Aorta (tissue), 5 donors: ENCODE results near the gene MAT2A. TPM values are rescaled to one million over a fixed set of nuclear protein-coding genes. Genes with fewer than 3 reads are reported as not detected.

Source experiments
- ATAC-seq: fragments of 200-7000 bp; cut with Tn5 transposase; one replicate; pipeline ENCODE4 v1.9.1; 2022; ENCODE audit warnings: moderate library complexity; ENCODE audit not compliant: low FRiP score
- DNase-seq, 2 donors: peaks; one replicate each; pipeline ENCODE4 v3.0.0-alpha.2; 2020
- H3K27ac ChIP-seq, 2 donors: one replicate each; pipeline ENCODE4 v1.5.1; 2013; ENCODE audit warnings: low read length in 2 of 2, mild to moderate bottlenecking in 2 of 2, moderate library complexity in 2 of 2, control low read depth in 1 of 2, inconsistent platforms in 1 of 2, low read depth in 1 of 2
- H3K27me3 ChIP-seq, 2 donors: one replicate each; pipeline ENCODE4 v1.6.1; 2013; ENCODE audit warnings: control low read depth in 1 of 2, low read length in 1 of 2, mild to moderate bottlenecking in 1 of 2, moderate library complexity in 1 of 2; ENCODE audit not compliant: insufficient read depth in 2 of 2, control insufficient read depth in 1 of 2
- H3K36me3 ChIP-seq, 2 donors: one replicate each; pipeline ENCODE4 v1.6.1; 2013; ENCODE audit warnings: control low read depth in 1 of 2, low read length in 1 of 2, mild to moderate bottlenecking in 1 of 2; ENCODE audit not compliant: insufficient read depth in 2 of 2, control insufficient read depth in 1 of 2
- H3K4me1 ChIP-seq, 2 donors: one replicate each; pipeline ENCODE4 v1.6.1; 2013; ENCODE audit warnings: low read length in 2 of 2, control low read depth in 1 of 2, mild to moderate bottlenecking in 1 of 2, moderate library complexity in 1 of 2; ENCODE audit not compliant: insufficient read depth in 2 of 2, control insufficient read depth in 1 of 2
- H3K4me3 ChIP-seq, 2 donors: one replicate each; pipeline ENCODE4 v1.5.1; 2013; ENCODE audit warnings: low read length in 2 of 2, control low read depth in 1 of 2, mild to moderate bottlenecking in 1 of 2
- H3K9me3 ChIP-seq: one replicate; pipeline ENCODE4 v1.6.1; 2013; ENCODE audit warnings: mild to moderate bottlenecking, low read length; ENCODE audit not compliant: control insufficient read depth
- WGBS, 2 donors: extraction: QIAGEN DNeasy Blood & Tissue Kit; methylation state at CpG; one replicate each; pipeline ENCODE4 v1.1.7; 2013; 5-methylcytosine and 5-hydroxymethylcytosine counted together
- intact Hi-C, 2 donors: fragments of 100-400 bp; cut with DNase I; formaldehyde crosslinking; loops; one replicate each; pipeline versions ENCODE4 v1.14.2 to v1.15.0; 2022
- polyA plus RNA-seq, 2 donors: library from polyadenylated mRNA; stranded (reverse); fragments of 200-250 nt; gene quantifications; one replicate each; pipeline ENCODE4 v1.2.3, GENCODE V29; 2013
- total RNA-seq, 2 donors: library from RNA; stranded (reverse); fragmentation: NEBNext Ultra II Directional; extraction: Animal tissue kit (Norgen Biotek cat#: 25700); gene quantifications; one replicate each; pipeline ENCODE4 v1.2.1, GENCODE V29; 2021
- donor health status: healthy with polysubstance abuse.
- donor health status: Bipolar disorder and iron deficiency.
- donor health status: DM: no; HTN: no; CAD: no.
- donor health status: DM: no; HTN: no; CAD: no.
- donor health status: DM: yes; HTN: yes; CAD: no.

The MAT2A gene
- total and polyA plus RNA-seq, 4 donors: 48.8 to 397 (median 180) TPM

GRCh38 chr2:85503851-85504777 is 34.9 kb upstream of the MAT2A start:
- WGBS, 2 donors: 89 to 91% methylated on average over 18 of the region's 18 CpGs
- intact Hi-C loops: no loop called here
- no peak for ATAC-seq

GRCh38 chr2:85504778-85505261 is 34.1 kb upstream of the MAT2A start:
- no peak overlapping the region for H3K4me3 ChIP-seq
- intact Hi-C loops: no loop called here
- H3K27ac ChIP-seq: no peak overlapping the region
- H3K9me3 ChIP-seq: no peaks in the 10 kb centered on the region
- ATAC-seq (peak; percentile 72), DNase-seq (peak in 1 of 2 donors; percentile 72)
- no peaks in the 10 kb centered on the region for H3K27me3 ChIP-seq
- 16 to 19% methylated on average over 3 of the region's 3 CpGs for WGBS, 2 donors
- no peaks in the 10 kb centered on the region for H3K36me3 ChIP-seq
- peaks cover 0 to 3% of the 10 kb centered on the region in 2 donors for H3K4me1 ChIP-seq

More at GRCh38 chr2:85503851-85504777, 34.9 kb upstream of the MAT2A start:
- no peak overlapping the region for H3K4me3 ChIP-seq
- no peaks in the 10 kb centered on the region for H3K27me3 ChIP-seq
- H3K36me3 ChIP-seq: no peaks in the 10 kb centered on the region
- H3K9me3 ChIP-seq: no peaks in the 10 kb centered on the region
- H3K27ac ChIP-seq: no peak overlapping the region
- DNase-seq: no peak
- H3K4me1 ChIP-seq: peaks cover 0 to 3% of the 10 kb centered on the region in 2 donors

GRCh38 chr2:85505551-85506238 is 33.3 kb upstream of the MAT2A start:
- Histone ChIP-seq H3K27me3 (no peaks in the 10 kb centered on the region), H3K4me3 (no peak overlapping the region), H3K27ac (no peak overlapping the region), H3K36me3 (no peaks in the 10 kb centered on the region), H3K4me1 (peaks cover 0 to 3% of the 10 kb centered on the region in 2 donors), H3K9me3 (no peaks in the 10 kb centered on the region)
- WGBS, 2 donors: 89 to 93% methylated on average over 10 of the region's 10 CpGs
- ATAC-seq (no peak), DNase-seq (no peak)
- intact Hi-C loops: no loop called here

- intact Hi-C loops: no loop called here
- no peaks in the 10 kb centered on the region for H3K27me3 ChIP-seq
- ATAC-seq: no peak
- no peaks in the 10 kb centered on the region for H3K36me3 ChIP-seq
- DNase-seq: no peak
- no peaks in the 10 kb centered on the region for H3K9me3 ChIP-seq
- peaks cover 0 to 3% of the 10 kb centered on the region in 2 donors for H3K4me1 ChIP-seq
- no peak overlapping the region for H3K27ac ChIP-seq
- no peak overlapping the region for H3K4me3 ChIP-seq
- WGBS, 2 donors: 37 to 38% methylated on average over 7 of the region's 7 CpGs
Observed at GRCh38 chr2:85506768-85507181, 32.2 kb upstream of the MAT2A start.

GRCh38 chr2:85511008-85511811 is 27.8 kb upstream of the MAT2A start:
- Histone ChIP-seq H3K36me3 (no peaks in the 10 kb centered on the region), H3K4me1 (no peaks in the 10 kb centered on the region), H3K27ac (no peak overlapping the region), H3K9me3 (no peaks in the 10 kb centered on the region), H3K27me3 (no peaks in the 10 kb centered on the region), H3K4me3 (no peak overlapping the region)
- no peak for DNase-seq
- intact Hi-C loops: no loop called here
- ATAC-seq: no peak
- 67 to 68% methylated on average over 6 of the region's 6 CpGs for whole genome bisulfite sequencing, 2 donors

GRCh38 chr2:85514323-85514722 is 24.6 kb upstream of the MAT2A start:
- Histone ChIP-seq H3K36me3 (no peaks in the 10 kb centered on the region), H3K4me1 (no peaks in the 10 kb centered on the region), H3K27me3 (no peaks in the 10 kb centered on the region), H3K4me3 (no peak overlapping the region), H3K27ac (no peak overlapping the region), H3K9me3 (no peaks in the 10 kb centered on the region)
- no peak for ATAC-seq
- intact Hi-C loops: no loop called here
- WGBS, 2 donors: 76 to 83% methylated on average over 6 of the region's 6 CpGs
- DNase-seq: no peak

- no peak for DNase-seq
Observed at GRCh38 chr2:85516653-85517389, 22.1 kb upstream of the MAT2A start.

More at GRCh38 chr2:85516653-85517389, 22.1 kb upstream of the MAT2A start:
- Histone ChIP-seq H3K9me3 (no peaks in the 10 kb centered on the region), H3K27me3 (no peaks in the 10 kb centered on the region), H3K4me1 (no peaks in the 10 kb centered on the region), H3K36me3 (no peaks in the 10 kb centered on the region), H3K4me3 (no peak overlapping the region), H3K27ac (no peak overlapping the region)
- 74 to 76% methylated on average over 8 of the region's 8 CpGs for WGBS, 2 donors
- intact Hi-C loops: no loop called here
- ATAC-seq: no peak
